MCF 10A (cell line): Measurements from ENCODE around the gene BASP1. TPM values are rescaled to one million over a fixed set of nuclear protein-coding genes. Genes with fewer than 3 reads are reported as not detected.
"Not testable (repeated sequence)": the region's sequence is repeated elsewhere in the genome, so short reads cannot be mapped to it uniquely, and the experiment has no call there.

Source experiments
- BruUV-seq: library from RNA; stranded (reverse); fragments of 400-500 nt; replicated peaks from 2 replicates; lab custom pipeline; 2021; lab: Mats Ljungman, UMichigan
- CTCF ChIA-PET: fragments of 300-600 bp; sonication (Branson Sonifier 250); formaldehyde crosslinking; extraction: SDS; loops from one replicate; lab custom pipeline; 2021; ENCODE audit warnings: antibody characterized with exemption, inconsistent platforms; lab: Yijun Ruan, JAX
- POLR2A ChIA-PET: fragments of 300-600, 350-650 bp; sonication (Branson Sonifier 250); formaldehyde crosslinking; extraction: SDS; loops from one replicate; lab custom pipeline; 2020; ENCODE audit warnings: antibody characterized with exemption, inconsistent platforms; lab: Yijun Ruan, JAX
- DNase-seq: peaks from one replicate; pipeline ENCODE4 v3.0.0-alpha.2; 2018; ENCODE audit not compliant: unreplicated experiment
- H3K27ac Mint-ChIP-seq: one replicate; pipeline ENCODE4 v1.8.0; 2022; ENCODE audit warnings: mild to moderate bottlenecking, low read depth, mixed read lengths; ENCODE audit not compliant: unreplicated experiment
- H3K27me3 Mint-ChIP-seq: one replicate; pipeline ENCODE4 v1.8.0; 2022; ENCODE audit warnings: mixed read lengths; ENCODE audit not compliant: insufficient read depth, unreplicated experiment
- H3K36me3 Mint-ChIP-seq: one replicate; pipeline ENCODE4 v1.8.0; 2022; ENCODE audit warnings: mild to moderate bottlenecking, moderate library complexity, mixed read lengths; ENCODE audit not compliant: insufficient read depth, unreplicated experiment
- H3K4me1 Mint-ChIP-seq: one replicate; pipeline ENCODE4 v1.8.0; 2022; ENCODE audit warnings: mixed read lengths; ENCODE audit not compliant: insufficient read depth, unreplicated experiment
- H3K4me3 Mint-ChIP-seq: one replicate; pipeline ENCODE4 v1.8.0; 2022; ENCODE audit warnings: mild to moderate bottlenecking, moderate library complexity, mixed read lengths; ENCODE audit not compliant: unreplicated experiment
- H3K9me3 Mint-ChIP-seq: one replicate; pipeline ENCODE4 v1.8.0; 2022; ENCODE audit warnings: mixed read lengths; ENCODE audit not compliant: unreplicated experiment
- intact Hi-C: fragments of 100-400 bp; cut with micrococcal nuclease; formaldehyde crosslinking; loops from 2 replicates; pipeline ENCODE4 v1.14.1; 2022
- total RNA-seq: library from RNA; stranded (reverse); gene quantifications from 2 replicates; pipeline ENCODE4 v1.2.3, GENCODE V29; 2022
- TF ChIP-seq, protein P1 (sequence below): fragments of 200-600 bp; IDR thresholded peaks from one replicate; pipeline ENCODE4 v1.8.0; 2022; ENCODE audit warnings: antibody characterized with exemption, mild to moderate bottlenecking; ENCODE audit not compliant: unreplicated experiment

BASP1 gene
- total RNA-seq, 1 experiment from 2014 or later = 84.5 TPM

DNA sequence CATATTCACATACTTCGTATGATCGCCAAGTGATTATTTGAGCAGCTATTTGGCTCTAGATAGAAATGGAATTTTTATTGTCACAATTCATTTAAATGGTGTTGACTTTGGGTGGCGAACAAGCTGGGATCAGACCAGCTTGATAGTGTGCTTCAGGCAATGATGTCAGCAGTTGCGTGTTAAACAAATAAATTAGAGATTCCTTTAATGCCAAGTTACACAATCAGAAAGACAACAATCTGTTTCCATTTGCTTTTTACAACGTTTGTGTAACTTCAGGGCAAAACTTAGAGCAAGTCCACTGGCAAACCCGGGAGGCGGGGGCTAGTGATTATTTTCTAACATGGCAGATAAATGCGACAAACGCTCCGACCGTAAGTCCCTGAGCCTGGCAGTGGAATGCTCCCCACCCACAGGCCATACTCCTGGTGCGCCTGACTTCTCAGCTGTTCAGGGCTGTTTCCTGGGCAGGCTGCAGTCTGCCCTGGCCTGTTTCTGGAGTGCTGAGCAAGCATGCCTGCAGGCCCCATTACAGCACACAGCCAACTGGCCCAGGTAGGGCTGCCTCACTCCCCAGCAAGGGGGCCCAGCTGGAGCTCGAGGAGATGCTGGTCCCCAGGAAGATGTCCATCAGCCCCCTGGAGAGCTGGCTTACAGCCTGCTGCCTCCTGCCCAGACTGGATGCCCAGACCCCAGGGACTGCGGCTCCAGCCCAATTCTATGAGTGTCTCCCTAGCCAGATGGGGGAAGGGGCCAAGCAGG is 88.7 kb downstream of the BASP1 start:
- H3K4me1 Mint-ChIP-seq = peaks cover 29% of the 10 kb centered on the region
- peak overlapping the region; percentile 83 for H3K27ac Mint-ChIP-seq
- no peaks in the 10 kb centered on the region for H3K36me3 Mint-ChIP-seq
- intact Hi-C loops = loop anchor here (10.0 kb wide), 1 partner anchor 979 kb away; no protein-coding TSS in a partner anchor
- ChIA-PET CTCF (interaction anchor here (0.6 to 1.3 kb wide), 7 partner anchors 25 to 975 kb away, joined by 3 to 4 read pairs (median 3); no protein-coding TSS in a partner anchor), POLR2A (interaction anchor here (0.8 to 2.4 kb wide), 10 partner anchors 10 to 591 kb away, joined by 3 to 15 read pairs (median 4); partner anchors contain the start of gene BASP1)
- H3K4me3 Mint-ChIP-seq = peak overlapping the region; percentile 33
- TF ChIP-seq, protein P1, sequence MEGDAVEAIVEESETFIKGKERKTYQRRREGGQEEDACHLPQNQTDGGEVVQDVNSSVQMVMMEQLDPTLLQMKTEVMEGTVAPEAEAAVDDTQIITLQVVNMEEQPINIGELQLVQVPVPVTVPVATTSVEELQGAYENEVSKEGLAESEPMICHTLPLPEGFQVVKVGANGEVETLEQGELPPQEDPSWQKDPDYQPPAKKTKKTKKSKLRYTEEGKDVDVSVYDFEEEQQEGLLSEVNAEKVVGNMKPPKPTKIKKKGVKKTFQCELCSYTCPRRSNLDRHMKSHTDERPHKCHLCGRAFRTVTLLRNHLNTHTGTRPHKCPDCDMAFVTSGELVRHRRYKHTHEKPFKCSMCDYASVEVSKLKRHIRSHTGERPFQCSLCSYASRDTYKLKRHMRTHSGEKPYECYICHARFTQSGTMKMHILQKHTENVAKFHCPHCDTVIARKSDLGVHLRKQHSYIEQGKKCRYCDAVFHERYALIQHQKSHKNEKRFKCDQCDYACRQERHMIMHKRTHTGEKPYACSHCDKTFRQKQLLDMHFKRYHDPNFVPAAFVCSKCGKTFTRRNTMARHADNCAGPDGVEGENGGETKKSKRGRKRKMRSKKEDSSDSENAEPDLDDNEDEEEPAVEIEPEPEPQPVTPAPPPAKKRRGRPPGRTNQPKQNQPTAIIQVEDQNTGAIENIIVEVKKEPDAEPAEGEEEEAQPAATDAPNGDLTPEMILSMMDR = no peak
- no peaks in the 10 kb centered on the region for H3K9me3 Mint-ChIP-seq
- DNase-seq = peak; percentile 89
- no TSS peak for BruUV-seq
- no peaks in the 10 kb centered on the region for H3K27me3 Mint-ChIP-seq

DNA sequence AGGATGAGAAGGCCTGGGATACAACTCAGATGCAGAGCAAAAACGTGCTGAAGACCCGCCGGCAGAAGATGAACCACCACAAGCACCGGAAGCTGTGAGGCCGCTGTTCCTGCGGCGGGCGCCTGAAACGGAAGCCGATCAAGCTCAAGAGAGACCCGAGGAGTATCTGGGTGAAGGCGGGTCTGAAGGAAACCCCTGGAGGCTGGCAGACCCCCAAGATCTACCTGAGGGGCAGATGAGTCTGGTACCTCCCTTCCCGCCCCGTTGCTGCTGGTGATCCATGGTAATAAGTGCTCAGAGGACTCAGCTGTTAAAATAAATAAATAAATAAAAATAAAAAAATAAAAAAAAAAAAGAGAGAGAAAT is 89.3 kb downstream of the BASP1 start:
- CTCF ChIA-PET = interaction anchor here (0.6 to 1.3 kb wide), 4 partner anchors 26 to 805 kb away, joined by 3 to 4 read pairs (median 3); no protein-coding TSS in a partner anchor

DNA sequence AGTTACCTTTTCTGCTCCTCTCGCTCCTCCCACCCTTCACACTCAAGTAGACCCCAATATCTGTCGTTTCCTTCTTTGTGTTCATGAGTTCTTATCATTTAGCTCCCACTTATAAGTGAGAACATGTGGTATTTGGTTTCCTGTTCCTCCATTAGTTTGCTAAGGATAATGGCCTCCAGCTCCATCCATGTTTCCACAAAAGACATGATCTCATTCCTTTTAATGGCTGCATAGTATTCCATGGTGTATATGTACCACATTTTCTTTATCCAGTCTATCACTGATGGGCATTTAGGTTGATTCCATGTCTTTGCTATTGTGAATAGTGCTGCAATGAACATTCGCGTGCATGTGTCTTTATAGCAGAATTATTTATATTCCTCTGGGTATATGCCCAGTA is 90.0 kb downstream of the BASP1 start:
- H3K27me3 Mint-ChIP-seq, H3K9me3 Mint-ChIP-seq, BruUV-seq, DNase-seq, H3K4me3 Mint-ChIP-seq, H3K36me3 Mint-ChIP-seq: not testable (repeated sequence)
- Mint-ChIP-seq H3K4me1 (peaks cover 22% of the 10 kb centered on the region), H3K27ac (peak overlapping the region; percentile 83)
- CTCF ChIA-PET = interaction anchor here (0.9 kb wide), 2 partner anchors 55 to 805 kb away, joined by 3 read pairs; no protein-coding TSS in a partner anchor
- POLR2A ChIA-PET = interaction anchor here (1.0 kb wide), 1 partner anchor 52 kb away, joined by 3 read pairs; no protein-coding TSS in a partner anchor
- intact Hi-C loops = loop anchor here (10.0 kb wide), 1 partner anchor 977 kb away; no protein-coding TSS in a partner anchor

More for the DNA sequence above, 89.3 kb downstream of the BASP1 start:
- H3K27me3 Mint-ChIP-seq = no peaks in the 10 kb centered on the region
- POLR2A ChIA-PET = interaction anchor here (1.1 to 2.4 kb wide), 6 partner anchors 10 to 105 kb away, joined by 3 to 15 read pairs (median 6); no protein-coding TSS in a partner anchor
- H3K9me3 Mint-ChIP-seq = no peaks in the 10 kb centered on the region
- no peak overlapping the region for H3K4me3 Mint-ChIP-seq
- H3K4me1 Mint-ChIP-seq = peaks cover 29% of the 10 kb centered on the region
- TF ChIP-seq, protein P1 = no peak
- no peak for DNase-seq
- H3K36me3 Mint-ChIP-seq = no peaks in the 10 kb centered on the region
- BruUV-seq = no TSS peak
- intact Hi-C loops = loop anchor here (10.0 kb wide), 1 partner anchor 978 kb away; no protein-coding TSS in a partner anchor
- H3K27ac Mint-ChIP-seq = peak overlapping the region; percentile 83

DNA sequence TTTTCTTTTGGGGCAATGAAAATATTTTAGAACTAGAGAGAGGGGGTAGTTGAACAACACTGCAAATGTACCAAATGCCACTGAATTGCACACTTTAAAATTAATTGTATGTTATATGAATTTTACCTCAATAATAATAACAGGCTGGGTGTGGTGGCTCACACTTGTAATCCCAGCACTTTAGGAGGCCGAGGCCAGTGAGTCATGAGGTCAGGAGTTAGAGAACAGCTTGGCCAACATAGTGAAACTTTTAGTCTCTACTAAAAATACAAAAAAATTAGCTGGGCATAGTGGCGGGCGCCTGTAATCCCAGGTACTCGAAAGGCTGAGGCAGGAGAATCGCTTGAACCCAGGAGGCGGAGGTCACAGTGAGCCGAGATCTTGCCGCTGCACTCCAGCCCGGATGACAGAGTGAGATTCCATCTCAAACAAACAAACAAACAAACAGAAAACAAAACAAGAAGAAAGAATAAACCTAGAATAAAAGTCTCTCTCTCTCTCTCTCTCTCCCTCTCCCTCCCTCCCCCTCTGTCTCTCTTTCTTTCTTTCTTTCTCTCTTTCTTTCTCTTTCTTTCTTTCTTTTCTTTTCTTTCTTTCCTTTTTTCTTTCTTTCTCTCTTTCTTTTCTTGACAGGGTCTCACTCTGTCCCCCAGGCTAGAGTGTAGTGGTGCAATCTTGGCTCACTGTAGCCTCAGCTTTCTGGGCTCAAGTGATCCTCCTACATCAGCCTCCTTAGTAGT is 91.1 kb downstream of the BASP1 start:
- peak overlapping the region; percentile 20 for H3K4me3 Mint-ChIP-seq
- no peaks in the 10 kb centered on the region for H3K9me3 Mint-ChIP-seq
- TF ChIP-seq, protein P1 = no peak
- no TSS peak for BruUV-seq
- peak overlapping the region; percentile 16 for H3K27ac Mint-ChIP-seq
- ChIA-PET CTCF (interaction anchor here (0.9 kb wide), 1 partner anchor 56 kb away, joined by 3 read pairs; no protein-coding TSS in a partner anchor), POLR2A (no interaction called here)
- no peak for DNase-seq
- intact Hi-C loops = loop anchor here (10.0 kb wide), 1 partner anchor 976 kb away; no protein-coding TSS in a partner anchor
- H3K36me3 Mint-ChIP-seq = no peaks in the 10 kb centered on the region
- no peaks in the 10 kb centered on the region for H3K27me3 Mint-ChIP-seq
- H3K4me1 Mint-ChIP-seq = peaks cover 14% of the 10 kb centered on the region
